ENCODE measurements around the gene EGFLAM.

GRCh38 chr5:38208782-38209378 is 49.5 kb upstream of the EGFLAM start:
- TF ChIP-seq, protein P1, sequence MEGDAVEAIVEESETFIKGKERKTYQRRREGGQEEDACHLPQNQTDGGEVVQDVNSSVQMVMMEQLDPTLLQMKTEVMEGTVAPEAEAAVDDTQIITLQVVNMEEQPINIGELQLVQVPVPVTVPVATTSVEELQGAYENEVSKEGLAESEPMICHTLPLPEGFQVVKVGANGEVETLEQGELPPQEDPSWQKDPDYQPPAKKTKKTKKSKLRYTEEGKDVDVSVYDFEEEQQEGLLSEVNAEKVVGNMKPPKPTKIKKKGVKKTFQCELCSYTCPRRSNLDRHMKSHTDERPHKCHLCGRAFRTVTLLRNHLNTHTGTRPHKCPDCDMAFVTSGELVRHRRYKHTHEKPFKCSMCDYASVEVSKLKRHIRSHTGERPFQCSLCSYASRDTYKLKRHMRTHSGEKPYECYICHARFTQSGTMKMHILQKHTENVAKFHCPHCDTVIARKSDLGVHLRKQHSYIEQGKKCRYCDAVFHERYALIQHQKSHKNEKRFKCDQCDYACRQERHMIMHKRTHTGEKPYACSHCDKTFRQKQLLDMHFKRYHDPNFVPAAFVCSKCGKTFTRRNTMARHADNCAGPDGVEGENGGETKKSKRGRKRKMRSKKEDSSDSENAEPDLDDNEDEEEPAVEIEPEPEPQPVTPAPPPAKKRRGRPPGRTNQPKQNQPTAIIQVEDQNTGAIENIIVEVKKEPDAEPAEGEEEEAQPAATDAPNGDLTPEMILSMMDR (IDR thresholded peaks at IDR 0.05), result peak in 1 of 6 experiments; percentile 24
- TF ChIP-seq POLR2A (IDR thresholded peaks at IDR 0.05), result no peak
